HL-60 (cell line): ENCODE data around the gene NPFF.
A peak's percentile ranks its signal among the peaks of the same experiment; 100 is the strongest.

Source experiments
- DNase-seq, 2 experiments: peaks; one replicate each; pipeline ENCODE4 v3.0.0-alpha.2; 2010 to 2020; ENCODE audit warnings: low read depth in 1 of 2, low spot score in 1 of 2
- H3K27ac ChIP-seq: fragments of 250-450 bp; sonication (Bioruptor Pico); replicated peaks from 2 replicates; pipeline ENCODE4 v1.5.1; 2020; ENCODE audit warnings: mild to moderate bottlenecking, moderate library complexity
- H3K27me3 ChIP-seq: fragments of 250-450 bp; sonication (Bioruptor Pico); 2 replicates; pipeline ENCODE4 v1.5.1; 2021; ENCODE audit warnings: mild to moderate bottlenecking, moderate library complexity; ENCODE audit not compliant: insufficient read depth, poor library complexity, severe bottlenecking
- H3K4me3 ChIP-seq: replicated peaks from 2 replicates; pipeline ENCODE4 v1.5.1; 2011; ENCODE audit warnings: mild to moderate bottlenecking, control low read depth, low read length; ENCODE audit not compliant: insufficient read depth
- CTCF ChIP-seq: IDR thresholded peaks from one replicate; pipeline ENCODE4 v1.5.1; 2011; ENCODE audit warnings: low read length, control low read depth, inconsistent platforms; ENCODE audit not compliant: insufficient read depth
- GABPA ChIP-seq: IDR thresholded peaks from 2 replicates; pipeline ENCODE4 v1.6.1; 2012; ENCODE audit warnings: low read depth
- POLR2AphosphoS5 ChIP-seq: IDR thresholded peaks from 2 replicates; pipeline ENCODE4 v1.6.1; 2012; ENCODE audit warnings: low read depth
- SPI1 ChIP-seq: IDR thresholded peaks from 2 replicates; pipeline ENCODE4 v1.6.1; 2012; ENCODE audit warnings: low read depth, mild to moderate bottlenecking, borderline replicate concordance
- TF ChIP-seq, protein P1 (sequence below): IDR thresholded peaks from 2 replicates; pipeline ENCODE4 v1.6.1; 2012; ENCODE audit warnings: low read depth; ENCODE audit not compliant: insufficient replicate concordance

The NPFF gene

GRCh38 chr12:53483979-53484377, 23.3 kb downstream of the NPFF start:
- TF ChIP-seq SPI1: no peak
- no peak; the same call in 1 of the 2 replicates for TF ChIP-seq POLR2AphosphoS5
- TF ChIP-seq, protein P1, sequence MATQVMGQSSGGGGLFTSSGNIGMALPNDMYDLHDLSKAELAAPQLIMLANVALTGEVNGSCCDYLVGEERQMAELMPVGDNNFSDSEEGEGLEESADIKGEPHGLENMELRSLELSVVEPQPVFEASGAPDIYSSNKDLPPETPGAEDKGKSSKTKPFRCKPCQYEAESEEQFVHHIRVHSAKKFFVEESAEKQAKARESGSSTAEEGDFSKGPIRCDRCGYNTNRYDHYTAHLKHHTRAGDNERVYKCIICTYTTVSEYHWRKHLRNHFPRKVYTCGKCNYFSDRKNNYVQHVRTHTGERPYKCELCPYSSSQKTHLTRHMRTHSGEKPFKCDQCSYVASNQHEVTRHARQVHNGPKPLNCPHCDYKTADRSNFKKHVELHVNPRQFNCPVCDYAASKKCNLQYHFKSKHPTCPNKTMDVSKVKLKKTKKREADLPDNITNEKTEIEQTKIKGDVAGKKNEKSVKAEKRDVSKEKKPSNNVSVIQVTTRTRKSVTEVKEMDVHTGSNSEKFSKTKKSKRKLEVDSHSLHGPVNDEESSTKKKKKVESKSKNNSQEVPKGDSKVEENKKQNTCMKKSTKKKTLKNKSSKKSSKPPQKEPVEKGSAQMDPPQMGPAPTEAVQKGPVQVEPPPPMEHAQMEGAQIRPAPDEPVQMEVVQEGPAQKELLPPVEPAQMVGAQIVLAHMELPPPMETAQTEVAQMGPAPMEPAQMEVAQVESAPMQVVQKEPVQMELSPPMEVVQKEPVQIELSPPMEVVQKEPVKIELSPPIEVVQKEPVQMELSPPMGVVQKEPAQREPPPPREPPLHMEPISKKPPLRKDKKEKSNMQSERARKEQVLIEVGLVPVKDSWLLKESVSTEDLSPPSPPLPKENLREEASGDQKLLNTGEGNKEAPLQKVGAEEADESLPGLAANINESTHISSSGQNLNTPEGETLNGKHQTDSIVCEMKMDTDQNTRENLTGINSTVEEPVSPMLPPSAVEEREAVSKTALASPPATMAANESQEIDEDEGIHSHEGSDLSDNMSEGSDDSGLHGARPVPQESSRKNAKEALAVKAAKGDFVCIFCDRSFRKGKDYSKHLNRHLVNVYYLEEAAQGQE: no peak
- TF ChIP-seq CTCF: no peak
- TF ChIP-seq GABPA: no peak
- Histone ChIP-seq H3K27ac (no peak overlapping the region), H3K4me3 (no peak overlapping the region)

GRCh38 chr12:53483225-53483978, 23.9 kb downstream of the NPFF start:
- H3K27me3 ChIP-seq: no peaks in the 10 kb centered on the region
- no peak for DNase-seq
- H3K27ac ChIP-seq: no peak overlapping the region
- TF ChIP-seq, protein P1: no peak
- TF ChIP-seq CTCF: no peak
- TF ChIP-seq GABPA: no peak
- peak; percentile 45 for TF ChIP-seq POLR2AphosphoS5
- H3K4me3 ChIP-seq: no peak overlapping the region

More at GRCh38 chr12:53483979-53484377, 23.3 kb downstream of the NPFF start:
- DNase-seq: no peak
- no peaks in the 10 kb centered on the region for H3K27me3 ChIP-seq

- DNase-seq: no peak
- Histone ChIP-seq H3K27me3 (no peaks in the 10 kb centered on the region), H3K4me3 (no peak overlapping the region), H3K27ac (no peak overlapping the region)
- no peak for TF ChIP-seq GABPA
- no peak for TF ChIP-seq SPI1
- peak; percentile 49; the same call in 1 of the 2 replicates for TF ChIP-seq POLR2AphosphoS5
- TF ChIP-seq, protein P1: no peak
- no peak for TF ChIP-seq CTCF
These were observed 24.6 kb downstream of the NPFF start for GRCh38 chr12:53482626-53483168.
